Astrocyte of the spinal cord (primary cell): ENCODE measurements around the gene TERT.

Experiments used
- DNase-seq: peaks from one replicate; pipeline ENCODE4 v3.0.0; 2011; ENCODE audit warnings: low read depth, low spot score
- H3K4me3 ChIP-seq: 2 replicates; pipeline ENCODE4 v1.5.1; 2011; ENCODE audit warnings: low read depth, mild to moderate bottlenecking, low read length, moderate library complexity
- CTCF ChIP-seq: IDR thresholded peaks from 2 replicates; pipeline ENCODE4 v1.5.1; 2012; ENCODE audit warnings: low read depth, mild to moderate bottlenecking, low read length, inconsistent platforms
- in situ Hi-C: cut with HindIII; loops from 2 replicates; pipeline ENCODE4 v1.10.0; 2017; ENCODE audit warnings: low sequenced_read_pairs

TERT gene

GRCh38 chr5:1209489-1209852, 85.4 kb downstream of the TERT start:
- H3K4me3 ChIP-seq, result no peak overlapping the region
- no peak for TF ChIP-seq CTCF
- in situ Hi-C loops, result no loop called here
- no peak for DNase-seq

- H3K4me3 ChIP-seq, result no peak overlapping the region
- DNase-seq, result no peak
- peak; percentile 51 for TF ChIP-seq CTCF
- in situ Hi-C loops, result no loop called here
Measured at GRCh38 chr5:1208743-1209488, 86.0 kb downstream of the TERT start.

- no peak overlapping the region for H3K4me3 ChIP-seq
- DNase-seq, result no peak
- in situ Hi-C loops, result no loop called here
- no peak for TF ChIP-seq CTCF
Measured at GRCh38 chr5:1208221-1208742, 86.6 kb downstream of the TERT start.

- no peak overlapping the region for H3K4me3 ChIP-seq
- in situ Hi-C loops, result no loop called here
- TF ChIP-seq CTCF, result no peak
- no peak for DNase-seq
Measured at GRCh38 chr5:1207555-1207954, 87.3 kb downstream of the TERT start.

- no peak for TF ChIP-seq CTCF
- H3K4me3 ChIP-seq, result no peak overlapping the region
- DNase-seq, result no peak
- in situ Hi-C loops, result no loop called here
Measured at GRCh38 chr5:1206521-1207412, 88.1 kb downstream of the TERT start.

- in situ Hi-C loops, result no loop called here
- H3K4me3 ChIP-seq, result no peak overlapping the region
- TF ChIP-seq CTCF, result no peak
- no peak for DNase-seq
Measured at GRCh38 chr5:1205255-1206180, 89.3 kb downstream of the TERT start.
